Measurements from ENCODE around the gene TMEM259.

The TMEM259 gene

DNA sequence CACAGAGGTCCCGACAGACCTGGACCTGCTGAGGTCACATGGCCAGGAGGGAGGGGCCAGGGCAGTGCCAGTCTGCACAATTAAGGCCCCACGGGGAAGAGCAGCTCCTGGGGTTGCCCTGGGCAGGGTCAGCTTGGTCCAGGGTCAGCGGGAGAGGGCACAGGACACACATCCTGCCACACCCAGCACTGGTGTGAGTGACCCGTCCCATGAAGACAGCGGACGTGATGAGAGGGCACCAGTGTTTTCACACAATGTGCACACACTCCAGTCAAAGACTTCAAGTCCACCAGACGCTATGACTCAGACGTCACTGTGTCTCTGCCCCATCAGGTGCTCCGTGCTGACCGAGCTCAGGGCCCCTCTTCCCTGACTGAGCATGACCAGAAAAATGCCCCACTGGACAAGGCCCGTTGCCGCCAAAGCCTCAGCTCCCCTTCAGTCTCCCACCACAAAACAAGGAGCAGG is 4.2 kb downstream of the TMEM259 start:
- DNase-seq (ENCODE audit: low read depth): no peak

DNA sequence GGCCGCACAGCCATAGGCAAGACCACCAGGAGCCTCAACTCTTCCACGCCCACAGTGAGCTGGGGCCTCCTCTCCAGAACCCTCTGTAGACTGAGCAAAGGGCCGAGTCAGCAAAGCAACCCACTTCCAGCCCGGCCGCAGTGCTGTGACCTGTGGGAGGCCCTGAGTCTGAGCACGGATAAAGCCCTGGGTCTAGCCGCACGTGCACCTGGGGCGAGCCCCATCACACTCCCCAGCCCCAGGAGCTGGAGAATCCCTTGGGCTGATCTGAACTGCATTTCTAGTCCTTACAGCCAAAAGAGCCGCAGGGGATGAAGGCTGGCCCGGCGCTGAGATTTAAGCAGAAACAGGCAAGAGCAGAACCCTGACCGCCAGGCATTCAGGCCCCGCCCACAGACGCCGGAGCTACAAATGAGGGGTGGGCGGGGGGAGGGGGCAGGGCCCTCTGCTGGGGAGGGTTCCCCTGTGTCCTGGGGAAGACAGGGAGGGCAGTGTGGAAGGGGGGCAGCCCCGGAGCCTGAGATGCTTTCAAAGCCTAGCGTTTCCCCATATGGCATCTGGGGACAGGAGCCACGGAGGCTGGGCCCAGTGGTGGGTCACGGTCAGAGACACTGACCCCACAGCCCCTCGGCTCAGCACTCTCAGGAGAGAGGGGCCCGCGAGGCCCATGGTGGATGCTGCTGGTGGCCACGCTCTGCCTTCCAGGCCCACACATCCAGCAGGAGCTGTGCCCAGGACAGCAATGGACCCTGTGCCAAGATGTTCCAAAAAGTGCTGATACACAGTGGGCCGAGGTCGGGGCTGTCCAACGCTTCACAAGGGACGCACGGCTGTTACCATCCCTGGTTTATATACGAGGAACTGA is 4.9 kb downstream of the TMEM259 start:
- DNase-seq (ENCODE audit: low read depth): no peak

DNA sequence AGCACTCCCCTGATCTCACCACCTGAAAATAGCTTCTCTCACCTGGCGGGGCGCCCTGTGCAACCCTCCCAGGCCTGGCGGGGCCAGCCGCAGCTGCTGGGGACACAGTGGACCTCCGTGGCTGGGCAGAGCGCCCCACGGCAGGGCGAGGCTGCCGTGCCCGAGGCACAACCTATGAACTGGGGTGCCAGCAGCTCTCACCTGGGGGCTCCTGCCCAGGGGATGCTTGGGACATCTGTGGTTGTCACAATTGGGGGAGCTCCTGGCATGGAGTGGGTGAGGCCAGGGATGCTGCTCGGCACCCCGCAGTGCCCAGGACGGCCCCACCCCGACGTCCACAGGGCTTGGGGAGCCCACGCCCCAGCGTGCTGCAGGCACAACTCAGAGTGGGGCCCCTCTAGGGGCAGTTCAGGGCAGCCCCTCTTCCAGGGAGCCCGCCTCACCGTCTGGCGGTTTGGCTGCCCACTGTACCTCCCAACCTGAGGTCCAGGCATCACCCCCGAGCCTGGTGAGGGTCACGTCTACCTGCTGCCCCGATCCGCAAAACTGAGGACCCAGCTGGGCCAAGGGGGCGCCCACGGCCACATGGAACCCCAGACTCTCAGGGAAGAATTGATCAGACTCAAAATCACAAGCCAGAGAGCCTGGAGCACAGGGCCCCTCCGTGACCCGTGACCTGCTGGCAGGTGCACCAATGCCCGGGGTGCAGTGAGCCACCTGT is 5.7 kb downstream of the TMEM259 start:
- no peak for DNase-seq (ENCODE audit: low read depth)

DNA sequence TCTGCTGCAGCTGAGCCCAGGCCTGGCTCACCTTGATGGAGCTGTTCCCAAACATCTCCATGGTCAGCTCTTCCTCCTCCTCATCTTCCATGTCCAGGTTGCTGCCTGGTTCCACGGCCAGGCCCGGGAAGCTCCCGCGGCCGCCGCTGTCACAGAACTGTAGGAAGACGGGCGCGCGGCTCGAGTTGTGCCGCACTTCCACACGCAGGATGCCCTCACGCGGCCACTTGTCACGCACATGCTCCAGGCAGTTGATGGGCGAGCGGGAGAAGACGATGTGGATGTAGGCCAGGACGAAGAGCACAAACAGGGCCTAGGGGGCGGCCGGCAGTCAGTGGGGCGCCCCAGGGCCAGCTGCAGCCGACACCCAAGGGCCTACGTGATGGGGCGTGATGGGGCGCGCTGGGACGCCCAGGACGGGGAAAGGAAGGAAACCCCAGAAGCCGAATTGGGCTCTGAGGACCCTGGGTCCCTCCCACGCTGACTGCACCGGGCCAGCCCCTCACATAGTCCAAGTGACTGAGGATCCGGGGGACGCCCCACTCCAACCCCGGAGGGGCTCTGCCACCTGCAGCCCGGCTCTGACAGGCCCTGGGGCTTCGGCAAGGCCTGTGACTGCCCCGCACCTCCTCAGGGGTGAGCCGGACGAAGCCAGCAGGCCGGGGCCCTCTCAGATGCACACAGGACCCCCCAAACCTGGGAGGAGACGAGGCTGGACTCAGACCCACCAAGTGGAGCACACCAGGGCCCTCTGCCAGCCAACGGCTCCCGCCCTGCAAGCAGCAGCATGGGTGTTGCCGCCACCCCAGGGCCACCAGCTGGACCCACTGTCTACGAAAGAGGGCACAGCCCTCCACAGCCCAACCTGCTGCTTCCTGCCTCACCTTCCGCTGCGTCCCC is 6.5 kb downstream of the TMEM259 start:
- DNase-seq (ENCODE audit: low read depth): no peak

DNA sequence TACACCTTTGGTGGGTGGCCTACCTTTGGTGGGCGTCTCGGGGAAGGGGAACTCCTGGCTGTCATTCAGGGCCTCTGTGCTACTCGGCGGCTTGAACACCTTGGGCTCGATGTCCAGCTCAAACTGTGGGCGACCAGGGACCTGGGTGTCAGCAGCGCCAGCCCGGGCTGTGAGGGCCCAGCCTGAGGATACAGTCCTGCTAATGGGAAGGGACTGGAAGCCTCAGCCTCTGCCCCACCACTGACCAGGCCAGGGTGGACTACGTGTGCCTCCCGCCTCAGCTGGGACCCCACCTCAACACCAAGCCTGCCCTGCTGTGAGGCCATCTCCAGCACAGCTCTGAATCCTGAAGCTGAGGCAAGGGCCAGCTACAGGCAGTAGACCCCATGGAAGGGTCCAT is 7.7 kb downstream of the TMEM259 start:
- DNase-seq (ENCODE audit: low read depth): no peak

DNA sequence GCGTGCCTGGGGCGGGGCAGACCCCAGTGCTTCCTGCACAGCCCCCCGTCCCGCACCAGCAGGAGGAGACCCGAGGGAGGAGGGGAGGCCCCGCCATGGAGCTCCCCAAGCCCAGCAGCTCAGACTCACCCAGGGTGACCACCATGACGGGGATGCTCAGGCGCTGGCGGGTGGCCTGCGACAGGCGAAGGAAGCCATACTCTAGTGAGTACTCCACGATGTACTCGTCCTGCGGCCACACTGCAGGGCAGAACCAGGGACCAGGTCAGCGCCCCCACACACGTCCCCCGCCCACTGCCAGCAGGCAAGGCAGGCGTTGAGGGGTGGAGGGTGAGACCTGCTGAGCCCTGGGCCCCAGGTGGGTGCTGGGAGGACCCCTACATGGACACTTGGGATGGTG is 8.6 kb downstream of the TMEM259 start:
- no peak for DNase-seq (ENCODE audit: low read depth)

DNA sequence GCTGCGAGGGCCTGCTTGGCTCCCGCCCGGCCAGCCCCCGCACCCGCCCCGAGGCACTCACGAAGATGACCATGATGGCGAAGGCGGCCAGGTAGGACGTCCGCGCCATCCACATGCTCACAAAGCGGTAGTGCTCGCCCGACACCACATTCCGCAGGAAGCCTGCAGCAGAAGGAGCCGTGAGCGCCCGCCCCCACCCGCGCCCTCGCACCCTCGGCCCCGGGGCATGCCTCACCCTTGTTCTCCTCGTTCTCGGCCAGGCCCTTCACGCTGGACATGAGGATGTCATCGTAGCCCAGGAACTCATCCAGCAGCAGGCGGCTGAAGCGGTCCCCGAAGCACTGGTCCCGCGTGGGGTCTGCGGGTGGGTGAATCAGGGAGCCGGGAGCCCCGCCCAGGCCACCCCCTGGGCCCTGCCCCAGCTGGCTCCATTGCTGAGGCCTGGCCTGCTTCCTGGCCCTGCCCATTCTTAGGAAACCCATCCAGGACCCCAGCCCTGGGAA is 9.0 kb downstream of the TMEM259 start:
- DNase-seq (ENCODE audit: low read depth): no peak

DNA sequence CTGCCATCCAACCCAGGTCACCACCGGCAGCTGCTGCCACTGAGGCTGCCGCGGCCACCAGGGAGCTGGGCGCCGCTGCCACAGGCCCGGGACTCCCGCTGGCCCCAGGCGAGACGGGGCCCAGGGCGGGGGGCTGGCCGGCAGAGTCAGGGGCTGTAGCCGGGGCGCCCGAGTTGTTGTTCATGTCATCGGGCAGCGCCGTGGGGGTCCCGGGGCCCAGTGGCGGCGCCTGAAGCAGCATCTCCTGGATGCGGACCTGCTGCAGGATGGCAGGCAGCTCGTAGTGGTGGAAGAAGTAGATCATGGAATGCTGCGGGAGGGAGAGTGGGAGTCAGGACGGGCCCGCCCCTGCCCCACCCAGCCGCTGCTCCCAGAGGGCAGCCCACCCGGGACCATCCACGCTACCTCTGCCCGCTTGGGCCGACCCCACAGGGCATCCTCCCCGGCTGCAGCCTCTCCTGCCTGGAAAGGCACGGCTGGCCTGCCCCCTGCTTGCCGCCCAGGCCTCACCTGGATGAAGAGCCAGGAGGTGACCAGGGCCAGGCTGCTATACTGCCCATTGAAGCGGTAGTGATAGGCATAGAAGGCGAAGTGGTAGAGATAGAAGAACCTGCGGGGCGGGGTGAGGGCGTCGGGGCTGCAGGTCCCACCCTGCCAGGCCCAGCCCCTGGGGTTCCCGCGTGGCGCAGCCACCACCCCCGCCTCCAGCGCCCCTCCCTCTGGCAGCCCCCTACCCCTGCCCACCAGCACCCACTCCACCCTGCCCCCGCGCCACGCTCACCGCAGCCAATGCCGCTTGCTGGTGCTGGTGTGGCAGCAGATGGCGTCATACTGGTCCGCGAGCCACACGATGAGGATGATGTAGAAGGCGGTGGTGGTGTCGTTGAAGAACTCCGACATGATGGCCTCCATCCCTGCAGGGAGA is 10.1 kb downstream of the TMEM259 start:
- no peak for DNase-seq (ENCODE audit: low read depth)

DNA sequence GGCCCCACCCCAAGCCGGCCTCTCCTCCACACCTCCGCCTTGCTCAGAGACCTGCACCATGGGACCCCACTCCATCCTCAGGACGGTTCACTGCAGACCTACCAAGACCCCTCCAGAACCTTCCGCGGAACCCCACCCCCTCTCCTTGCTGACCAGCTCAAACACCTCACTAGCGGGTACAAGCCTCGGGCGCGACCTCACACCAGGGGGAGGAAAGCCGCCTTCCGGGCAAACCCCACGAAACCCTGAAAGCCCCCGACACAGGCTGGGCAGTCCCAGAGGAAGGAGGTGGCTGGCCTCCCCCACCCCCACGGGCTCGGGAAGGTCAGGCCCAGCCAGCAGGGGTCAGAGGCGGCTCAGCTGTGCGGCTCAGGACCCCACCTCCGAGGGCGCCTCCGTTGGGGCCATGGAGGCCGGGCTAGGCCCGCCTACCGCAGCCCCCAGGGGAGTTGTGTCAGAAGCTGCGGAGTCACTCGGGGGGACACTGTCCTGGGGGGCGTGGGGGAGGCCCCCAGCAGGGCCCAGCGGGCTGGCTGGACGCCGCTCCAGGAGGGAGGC is 10.9 kb downstream of the TMEM259 start:
- no peak for DNase-seq (ENCODE audit: low read depth)

DNA sequence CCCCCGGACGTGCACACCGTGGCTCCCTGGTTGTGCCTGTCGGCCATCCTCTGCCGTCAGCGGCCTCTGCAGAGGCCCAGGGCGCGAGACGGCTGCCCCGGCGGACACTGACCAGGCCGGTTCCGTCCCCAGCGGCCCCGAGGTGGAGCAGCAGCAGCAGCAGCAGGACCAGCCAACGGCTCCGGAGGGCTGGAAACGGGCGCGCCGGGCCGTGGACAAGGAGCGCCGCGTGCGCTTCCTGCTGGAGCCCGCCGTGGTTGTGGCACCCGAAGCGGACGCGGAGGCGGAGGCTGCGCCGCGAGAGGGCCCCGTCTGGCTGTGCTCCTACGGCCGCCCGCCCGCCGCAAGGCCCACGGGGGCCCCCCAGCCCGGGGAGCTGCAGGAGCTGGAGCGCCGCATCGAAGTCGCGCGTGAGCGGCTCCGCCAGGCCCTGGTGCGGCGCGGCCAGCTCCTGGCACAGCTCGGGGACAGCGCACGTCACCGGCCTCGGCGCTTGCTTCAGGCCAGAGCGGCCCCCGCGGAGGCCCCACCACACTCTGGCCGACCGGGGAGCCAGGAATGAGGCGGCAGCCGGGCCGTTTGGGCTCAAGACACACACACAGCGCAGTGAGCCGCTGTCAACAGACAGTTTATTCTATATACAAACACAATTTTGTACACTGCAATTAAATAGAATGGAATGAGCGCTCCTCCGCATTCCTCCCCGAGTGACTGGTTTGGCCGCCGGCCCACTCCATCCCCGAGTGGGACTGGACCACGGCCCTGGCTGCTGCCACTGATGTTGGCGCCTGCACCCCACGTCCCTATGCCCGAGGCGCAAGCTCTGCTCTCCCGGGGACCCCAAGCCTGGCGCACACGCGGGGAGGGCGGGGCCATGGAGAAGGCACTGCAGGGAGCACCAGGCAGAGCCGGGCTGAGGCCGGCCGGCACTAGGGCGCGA is 11.6 kb downstream of the TMEM259 start:
- DNase-seq (ENCODE audit: low read depth): no peak

DNA sequence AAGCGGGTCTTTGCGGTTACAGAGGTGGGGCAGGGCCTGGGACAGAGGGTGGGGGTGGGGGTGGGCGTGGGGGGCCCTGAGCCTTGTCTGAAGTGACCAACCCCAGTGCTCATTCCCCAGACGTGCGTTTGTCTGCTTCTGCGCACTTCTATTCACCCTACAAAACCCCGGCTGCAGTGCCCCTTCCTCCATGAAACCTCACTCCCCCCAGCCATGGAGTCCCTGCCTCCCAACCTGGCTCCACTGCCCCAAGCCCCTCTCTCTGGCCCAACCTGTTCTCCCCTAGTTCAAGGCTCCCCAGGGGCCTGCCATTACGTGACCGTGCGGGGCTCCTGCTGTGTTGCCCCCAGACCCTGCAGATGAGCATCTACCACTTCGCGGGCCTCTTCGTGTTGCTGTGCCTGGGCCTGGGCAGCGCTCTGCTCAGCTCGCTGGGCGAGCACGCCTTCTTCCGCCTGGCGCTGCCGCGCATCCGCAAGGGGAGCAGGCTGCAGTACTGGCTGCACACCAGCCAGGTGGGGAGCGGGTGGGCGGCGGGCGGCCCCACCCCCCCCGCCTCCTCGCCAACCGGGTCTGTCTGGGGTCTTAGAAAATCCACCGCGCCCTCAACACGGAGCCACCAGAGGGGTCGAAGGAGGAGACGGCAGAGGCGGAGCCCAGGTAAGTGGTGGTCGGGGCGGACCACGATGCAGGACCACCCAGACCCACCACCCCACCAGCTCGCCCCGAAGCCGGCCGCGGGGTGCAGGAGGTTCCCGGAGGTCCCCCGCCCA is 12.5 kb downstream of the TMEM259 start:
- DNase-seq (ENCODE audit: low read depth): no peak

DNA sequence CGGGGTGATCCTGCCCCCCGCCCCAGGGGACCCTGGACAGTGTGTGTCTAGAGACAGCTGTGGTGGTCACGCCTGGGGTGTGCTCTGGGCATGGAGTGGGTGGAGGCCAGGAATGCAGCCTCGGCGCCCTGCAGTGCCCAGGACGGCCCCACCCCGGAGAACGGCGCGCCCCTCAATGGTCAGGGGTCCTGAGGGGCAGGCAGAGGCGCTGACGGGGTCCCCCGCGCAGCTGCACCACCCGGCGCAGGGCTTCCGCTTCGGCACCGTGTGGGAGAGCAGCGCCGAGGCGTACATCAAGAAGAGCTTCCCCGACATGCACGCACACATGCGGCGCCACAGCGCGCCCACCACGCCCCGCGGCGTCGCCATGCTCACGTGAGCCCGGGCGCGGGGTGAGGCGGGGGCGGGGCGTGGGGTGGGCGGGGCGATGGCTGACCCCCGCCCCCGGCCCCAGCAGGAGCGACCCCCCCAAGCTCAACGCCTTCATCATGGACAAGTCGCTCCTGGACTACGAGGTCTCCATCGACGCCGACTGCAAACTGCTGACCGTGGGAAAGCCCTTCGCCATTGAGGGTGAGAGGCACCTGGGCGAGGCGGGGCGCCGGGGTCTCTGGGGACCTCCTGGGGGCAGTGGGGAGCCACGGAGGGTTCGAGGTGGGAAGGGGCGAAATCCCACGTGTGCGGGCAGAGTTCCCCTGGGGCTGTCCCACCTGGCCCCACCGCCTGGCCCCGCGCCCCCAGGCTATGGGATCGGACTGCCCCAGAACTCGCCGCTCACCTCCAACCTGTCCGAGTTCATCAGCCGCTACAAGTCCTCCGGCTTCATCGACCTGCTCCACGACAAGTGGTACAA is 13.3 kb downstream of the TMEM259 start:
- DNase-seq (ENCODE audit: low read depth): no peak

DNA sequence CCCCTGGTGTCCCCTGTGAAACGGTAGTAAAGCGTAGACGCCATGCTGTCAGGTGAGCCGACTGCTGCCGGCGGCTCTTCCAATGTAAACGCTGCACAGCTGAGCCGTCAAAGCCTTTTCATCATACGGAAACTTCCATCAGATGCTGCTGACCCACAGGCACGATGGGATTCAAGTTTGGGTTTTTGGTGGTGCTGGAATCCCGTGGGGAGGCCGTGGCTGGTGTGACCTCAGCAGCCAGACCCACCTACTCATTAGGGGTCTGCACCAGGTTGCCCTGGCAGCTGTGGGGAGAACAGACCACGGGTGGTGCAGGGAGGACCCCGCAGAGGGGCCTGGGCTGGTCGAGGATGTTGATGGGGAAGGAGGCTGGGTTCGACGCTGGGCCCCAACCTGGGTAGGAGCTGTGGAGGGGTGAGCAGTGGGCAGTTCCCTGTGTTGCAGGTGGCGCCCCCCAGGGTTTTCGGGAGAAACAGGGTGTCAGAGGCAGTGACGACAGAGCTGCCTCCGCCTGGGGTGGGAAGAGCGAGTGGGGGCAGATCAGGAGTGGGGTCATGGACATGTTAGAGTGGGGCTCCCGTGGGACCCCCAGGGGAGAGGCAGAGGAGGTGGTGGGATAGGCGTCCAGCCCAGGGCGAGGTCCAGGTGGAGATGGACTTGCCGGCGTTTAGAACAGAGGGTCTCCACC is 14.1 kb downstream of the TMEM259 start:
- no peak for DNase-seq (ENCODE audit: low read depth)

DNA sequence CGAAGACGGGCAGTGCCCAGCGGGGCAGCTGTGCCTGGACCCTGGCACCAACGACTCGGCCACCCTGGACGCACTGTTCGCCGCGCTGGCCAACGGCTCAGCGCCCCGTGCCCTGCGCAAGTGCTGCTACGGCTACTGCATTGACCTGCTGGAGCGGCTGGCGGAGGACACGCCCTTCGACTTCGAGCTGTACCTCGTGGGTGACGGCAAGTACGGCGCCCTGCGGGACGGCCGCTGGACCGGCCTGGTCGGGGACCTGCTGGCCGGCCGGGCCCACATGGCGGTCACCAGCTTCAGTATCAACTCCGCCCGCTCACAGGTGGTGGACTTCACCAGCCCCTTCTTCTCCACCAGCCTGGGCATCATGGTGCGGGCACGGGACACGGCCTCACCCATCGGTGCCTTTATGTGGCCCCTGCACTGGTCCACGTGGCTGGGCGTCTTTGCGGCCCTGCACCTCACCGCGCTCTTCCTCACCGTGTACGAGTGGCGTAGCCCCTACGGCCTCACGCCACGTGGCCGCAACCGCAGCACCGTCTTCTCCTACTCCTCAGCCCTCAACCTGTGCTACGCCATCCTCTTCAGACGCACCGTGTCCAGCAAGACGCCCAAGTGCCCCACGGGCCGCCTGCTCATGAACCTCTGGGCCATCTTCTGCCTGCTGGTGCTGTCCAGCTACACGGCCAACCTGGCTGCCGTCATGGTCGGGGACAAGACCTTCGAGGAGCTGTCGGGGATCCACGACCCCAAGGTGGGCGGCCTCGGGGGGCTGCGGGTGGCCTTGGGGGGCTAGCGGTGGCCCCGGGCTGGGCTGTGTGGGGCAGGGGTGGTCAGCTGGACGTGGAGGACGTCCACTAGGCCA is 15.9 kb downstream of the TMEM259 start:
- DNase-seq (ENCODE audit: low read depth): no peak

DNA sequence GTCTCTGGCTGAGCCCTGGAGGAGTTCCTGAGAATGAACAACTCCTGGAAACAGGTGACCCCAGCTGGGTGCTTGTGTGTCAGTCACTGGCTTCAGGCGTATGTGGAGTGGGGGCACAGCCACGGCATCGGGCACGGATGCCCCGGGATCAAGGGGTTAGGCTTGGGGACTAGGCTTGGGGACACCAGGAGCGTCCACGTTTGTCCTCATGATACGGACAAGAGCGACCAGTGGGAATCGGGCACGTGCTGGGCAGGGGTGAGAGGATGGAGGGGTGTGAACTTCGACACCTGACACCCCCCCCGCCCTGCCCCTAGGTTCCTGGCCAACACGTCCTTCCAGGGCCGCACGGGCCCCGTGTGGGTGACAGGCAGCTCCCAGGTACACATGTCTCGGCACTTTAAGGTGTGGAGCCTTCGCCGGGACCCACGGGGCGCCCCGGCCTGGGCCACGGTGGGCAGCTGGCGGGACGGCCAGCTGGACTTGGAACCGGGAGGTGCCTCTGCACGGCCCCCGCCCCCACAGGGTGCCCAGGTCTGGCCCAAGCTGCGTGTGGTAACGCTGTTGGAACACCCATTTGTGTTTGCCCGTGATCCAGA is 16.6 kb downstream of the TMEM259 start:
- DNase-seq (ENCODE audit: low read depth): no peak

DNA sequence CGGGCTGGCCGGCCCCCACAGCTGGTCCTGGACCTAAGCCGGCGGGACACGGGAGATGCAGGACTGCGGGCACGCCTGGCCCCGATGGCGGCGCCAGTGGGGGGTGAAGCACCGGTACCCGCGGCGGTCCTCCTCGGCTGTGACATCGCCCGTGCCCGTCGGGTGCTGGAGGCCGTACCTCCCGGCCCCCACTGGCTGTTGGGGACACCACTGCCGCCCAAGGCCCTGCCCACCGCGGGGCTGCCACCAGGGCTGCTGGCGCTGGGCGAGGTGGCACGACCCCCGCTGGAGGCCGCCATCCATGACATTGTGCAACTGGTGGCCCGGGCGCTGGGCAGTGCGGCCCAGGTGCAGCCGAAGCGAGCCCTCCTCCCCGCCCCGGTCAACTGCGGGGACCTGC is 17.6 kb downstream of the TMEM259 start:
- no peak for DNase-seq (ENCODE audit: low read depth)

Data from CMK (cell line).